Peyer's patch (tissue), 4 donors: Measurements from ENCODE around the gene COMMD1. TPM values are rescaled to one million over a fixed set of nuclear protein-coding genes. Genes with fewer than 3 reads are reported as not detected.

ENCODE experiments used
- DNase-seq, 3 donors: peaks; one replicate each; pipeline ENCODE4 v3.0.0-alpha.2; 2017 to 2019
- H3K27ac ChIP-seq, 4 donors: fragments of 200-600 bp; sonication (generic); one replicate each; pipeline ENCODE4 v1.5.1; 2016 to 2019
- H3K27me3 ChIP-seq, 2 donors: fragments of 200-600 bp; sonication (generic); one replicate each; pipeline ENCODE4 v1.5.1; 2019
- H3K36me3 ChIP-seq, 3 donors: fragments of 200-600 bp; sonication (generic); one replicate each; pipeline ENCODE4 v1.5.1; 2016 to 2019
- H3K4me1 ChIP-seq, 4 donors: fragments of 200-600 bp; sonication (generic); one replicate each; pipeline ENCODE4 v1.5.1; 2016 to 2019
- H3K4me3 ChIP-seq, 4 donors: fragments of 200-600 bp; sonication (generic); 1 replicate in 3 of 4; 2 replicates in 1 of 4; pipeline ENCODE4 v1.5.1; 2016 to 2019; ENCODE audit warnings: mild to moderate bottlenecking in 1 of 4
- H3K9me3 ChIP-seq, 4 donors: fragments of 200-600 bp; sonication (generic); one replicate each; pipeline ENCODE4 v1.5.1; 2016 to 2019; ENCODE audit warnings: mild to moderate bottlenecking in 1 of 4
- CTCF ChIP-seq, 6 experiments: fragments of 450-650 bp in 4 of 6; fragments of 200-600 bp in 2 of 6; sonication (generic) in 1 of 6; IDR thresholded peaks; one replicate each; pipeline ENCODE4 v1.5.1; 2017 to 2019; ENCODE audit warnings: antibody characterized with exemption in 6 of 6, mild to moderate bottlenecking in 3 of 6, moderate library complexity in 1 of 6
- POLR2A ChIP-seq, 2 donors: fragments of 450-650 bp; IDR thresholded peaks; one replicate each; pipeline ENCODE4 v1.5.1; 2017; ENCODE audit warnings: antibody characterized with exemption in 2 of 2, mild to moderate bottlenecking in 2 of 2, moderate library complexity in 2 of 2
- small RNA-seq, 2 donors: library from RNA; depleted of rRNA; stranded (forward); fragments of <200 nt; gene quantifications; one replicate each; pipeline ENCODE3, GENCODE V24; 2016
- total RNA-seq, 4 donors: library from RNA; depleted of rRNA; stranded (reverse); fragments of >200 nt; gene quantifications; one replicate each; pipeline ENCODE4 v1.1.0, GENCODE V29; 2016

The COMMD1 gene
- total RNA-seq, 4 donors from 2014 or later, result 32.9 to 52.8 (median 35.2) TPM

DNA sequence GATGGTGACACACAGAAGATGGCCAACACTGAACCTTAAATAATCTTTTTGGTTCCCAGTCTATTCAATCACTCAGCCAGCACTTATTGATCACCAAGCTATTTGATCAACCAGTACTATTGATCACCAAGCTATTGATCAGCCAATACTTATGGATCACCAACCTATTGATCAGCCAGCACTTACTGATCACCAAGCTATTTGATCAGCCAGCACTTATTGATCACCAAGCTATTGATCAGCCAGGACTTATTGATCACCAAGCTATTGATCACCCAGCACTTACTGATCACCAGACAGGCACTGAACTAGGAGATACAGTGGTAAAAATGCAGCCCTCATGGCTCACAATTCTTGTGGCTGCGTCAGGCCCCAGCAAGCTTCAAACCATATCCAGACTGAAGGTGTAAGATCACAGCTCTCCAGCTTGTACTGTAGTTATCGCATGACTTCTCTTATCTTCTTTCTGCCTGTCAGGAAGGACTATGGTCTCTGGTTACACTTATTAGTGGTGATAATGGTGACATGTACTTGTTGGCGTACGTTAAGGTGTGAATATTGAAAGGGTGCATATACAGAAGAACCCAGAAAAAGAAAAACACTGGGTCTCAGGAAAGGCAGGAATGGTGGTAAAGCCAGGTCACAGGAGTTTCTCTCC lies 272.0 kb downstream of the COMMD1 start:
- no peaks in the 10 kb centered on the region for H3K36me3 ChIP-seq
- no peak overlapping the region for H3K27ac ChIP-seq
- H3K4me1 ChIP-seq, result no peaks in the 10 kb centered on the region

DNA sequence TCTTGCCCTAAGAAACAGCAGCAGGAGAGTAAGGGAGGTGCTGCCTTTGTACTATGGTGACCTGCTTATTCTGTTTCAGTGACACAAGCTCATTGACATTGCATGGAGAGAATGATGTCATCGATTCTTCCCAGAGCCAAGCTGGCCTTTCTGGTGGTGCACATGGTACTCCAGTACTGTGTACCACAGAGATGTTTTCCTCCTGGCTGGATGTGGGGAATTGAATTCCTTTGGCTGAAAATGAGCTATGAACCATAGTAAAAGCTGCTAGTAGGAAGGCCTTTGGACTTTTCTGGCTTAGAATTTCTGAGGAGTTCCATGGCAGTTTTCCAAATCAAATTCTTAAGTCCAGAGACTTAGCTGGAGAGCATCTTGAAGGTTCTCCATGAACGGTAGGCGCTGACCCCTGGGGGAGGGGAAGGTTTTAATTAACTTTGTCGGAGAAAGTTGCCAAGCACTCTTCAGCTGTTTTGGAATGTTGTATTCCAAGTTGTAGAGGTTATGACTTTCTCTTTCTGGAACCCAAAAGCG lies 273.3 kb downstream of the COMMD1 start:
- Histone ChIP-seq H3K4me3 (no peak overlapping the region), H3K27ac (no peak overlapping the region), H3K36me3 (no peaks in the 10 kb centered on the region), H3K4me1 (no peaks in the 10 kb centered on the region), H3K9me3 (no peaks in the 10 kb centered on the region), H3K27me3 (no peaks in the 10 kb centered on the region)
- DNase-seq, result no peak
- TF ChIP-seq POLR2A (IDR thresholded peaks at IDR 0.05) (no peak), CTCF (IDR thresholded peaks at IDR 0.05) (no peak)

More for the DNA sequence above, 272.0 kb downstream of the COMMD1 start:
- no peak for DNase-seq
- Histone ChIP-seq H3K4me3 (no peak overlapping the region), H3K9me3 (no peaks in the 10 kb centered on the region), H3K27me3 (no peaks in the 10 kb centered on the region)
- TF ChIP-seq CTCF (IDR thresholded peaks at IDR 0.05), result no peak
- TF ChIP-seq POLR2A (IDR thresholded peaks at IDR 0.05), result no peak

DNA sequence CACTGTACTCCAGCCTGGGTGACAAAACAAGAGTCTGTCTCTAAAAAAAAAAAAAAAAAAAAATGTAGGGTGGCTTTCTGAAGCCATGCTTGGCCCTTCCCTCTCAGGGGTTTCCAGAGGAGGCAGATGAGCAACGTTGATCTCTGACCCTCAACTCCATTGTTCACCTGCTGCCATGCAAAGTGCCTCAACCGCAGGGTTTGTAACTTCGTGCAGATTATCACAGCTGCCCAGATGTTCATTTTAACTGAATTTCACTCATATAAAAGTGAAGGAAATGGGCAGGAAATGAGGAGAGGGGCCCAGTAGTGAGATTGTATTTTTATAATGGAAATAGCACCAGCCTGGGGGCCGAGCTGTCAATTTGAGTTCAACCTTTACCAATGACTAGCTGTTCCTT lies 275.5 kb downstream of the COMMD1 start:
- DNase-seq, result no peak
- TF ChIP-seq POLR2A (IDR thresholded peaks at IDR 0.05) (no peak), CTCF (IDR thresholded peaks at IDR 0.05) (no peak)

GRCh38 chr2:62181843-62182242 lies 276.4 kb downstream of the COMMD1 start:
- DNase-seq, result no peak
- Histone ChIP-seq H3K4me3 (no peak overlapping the region), H3K27ac (no peak overlapping the region), H3K9me3 (no peaks in the 10 kb centered on the region), H3K4me1 (no peaks in the 10 kb centered on the region), H3K27me3 (no peaks in the 10 kb centered on the region), H3K36me3 (no peaks in the 10 kb centered on the region)
- no peak for TF ChIP-seq POLR2A (IDR thresholded peaks at IDR 0.05)
- no peak for TF ChIP-seq CTCF (IDR thresholded peaks at IDR 0.05)

More for the DNA sequence above, 275.5 kb downstream of the COMMD1 start:
- Histone ChIP-seq H3K4me3 (no peak overlapping the region), H3K36me3 (no peaks in the 10 kb centered on the region), H3K27ac (no peak overlapping the region), H3K4me1 (no peaks in the 10 kb centered on the region), H3K27me3 (no peaks in the 10 kb centered on the region), H3K9me3 (no peaks in the 10 kb centered on the region)

GRCh38 chr2:62184512-62185230 lies 279.2 kb downstream of the COMMD1 start:
- TF ChIP-seq POLR2A (IDR thresholded peaks at IDR 0.05) (no peak), CTCF (IDR thresholded peaks at IDR 0.05) (no peak)
- H3K4me1 ChIP-seq, result no peaks in the 10 kb centered on the region
- H3K27me3 ChIP-seq, result no peaks in the 10 kb centered on the region
- no peak for DNase-seq
- no peaks in the 10 kb centered on the region for H3K9me3 ChIP-seq
- H3K4me3 ChIP-seq, result no peak overlapping the region
- no peak overlapping the region for H3K27ac ChIP-seq
- no peaks in the 10 kb centered on the region for H3K36me3 ChIP-seq

Small RNA genes within 50 kb of the gene (small RNA-seq; reads per million reads assigned to genes)
- 0 reads per million in 2 donors for gene RF00019

Other genes starting within 250 kb of the COMMD1 start
- 1 to 10 TPM in 3 of 4 donors, under 1 TPM in 1; 0.57 to 7.4 (median 1.3) TPM for gene FAM161A, start 51.6 kb upstream of the COMMD1 start, total RNA-seq
- gene CCT4, start 17.0 kb upstream of the COMMD1 start, total RNA-seq, result 10 to 100 TPM; 31.5 to 61.9 (median 44.3) TPM